OCI-LY1 (cell line): ENCODE data around the gene SYNE1.
"Not testable (repeated sequence)": the region's sequence is repeated elsewhere in the genome, so short reads cannot be mapped to it uniquely, and the experiment has no call there.

ENCODE experiments used
- H2AFZ ChIP-seq: fragments of 200-600 bp; sonication (generic), shearing (Covaris generic); 2 replicates; pipeline ENCODE4 v1.6.0; 2014; ENCODE audit warnings: antibody characterized with exemption, mild to moderate bottlenecking, low read length
- H3F3A ChIP-seq: fragments of 200-600 bp; sonication (generic), shearing (Covaris generic); 2 replicates; pipeline ENCODE4 v1.6.0; 2014; ENCODE audit warnings: mild to moderate bottlenecking, antibody characterized with exemption, low read length, moderate library complexity; ENCODE audit not compliant: insufficient read depth
- H3K27ac ChIP-seq: fragments of 200-600 bp; sonication (generic); 2 replicates; pipeline ENCODE4 v1.5.1; 2014; ENCODE audit warnings: low read length, mixed run types, mild to moderate bottlenecking, low read depth; ENCODE audit not compliant: poor library complexity, severe bottlenecking
- H3K27me3 ChIP-seq: fragments of 200-600 bp; sonication (generic); 2 replicates; pipeline ENCODE4 v1.6.0; 2014; ENCODE audit warnings: antibody characterized with exemption, mild to moderate bottlenecking, low read length, moderate library complexity; ENCODE audit not compliant: insufficient read depth
- H3K36me3 ChIP-seq: fragments of 200-600 bp; sonication (generic); 2 replicates; pipeline ENCODE4 v1.6.1; 2014; ENCODE audit warnings: mild to moderate bottlenecking, antibody characterized with exemption, low read length, moderate library complexity, mixed read lengths; ENCODE audit not compliant: insufficient read depth
- H3K4me1 ChIP-seq: fragments of 200-600 bp; sonication (generic); 2 replicates; pipeline ENCODE4 v1.5.1; 2014; ENCODE audit warnings: mild to moderate bottlenecking, low read length, moderate library complexity; ENCODE audit not compliant: insufficient read depth, severe bottlenecking
- H3K4me2 ChIP-seq: fragments of 200-600 bp; sonication (generic), shearing (Covaris generic); 2 replicates; pipeline ENCODE4 v1.6.1; 2014; ENCODE audit warnings: low read length
- H3K4me3 ChIP-seq: fragments of 200-600 bp; sonication (generic); 2 replicates; pipeline ENCODE4 v1.5.1; 2014; ENCODE audit warnings: low read length, low read depth, mild to moderate bottlenecking, mixed read lengths; ENCODE audit not compliant: poor library complexity, severe bottlenecking
- H3K79me2 ChIP-seq: fragments of 200-600 bp; shearing (Covaris generic); 2 replicates; pipeline ENCODE4 v1.6.1; 2016; ENCODE audit warnings: mixed run types, low read length, mixed read lengths; ENCODE audit not compliant: insufficient read depth
- H3K9ac ChIP-seq: fragments of 200-600 bp; sonication (generic), shearing (Covaris generic); 2 replicates; pipeline ENCODE4 v1.6.1; 2014; ENCODE audit warnings: mild to moderate bottlenecking, low read length, mixed read lengths
- H3K9me2 ChIP-seq: fragments of 200-600 bp; sonication (generic), shearing (Covaris generic); 2 replicates; pipeline ENCODE4 v1.6.1; 2014; ENCODE audit warnings: low read depth, mild to moderate bottlenecking, low read length, mixed read lengths
- H3K9me3 ChIP-seq: fragments of 200-600 bp; shearing (Covaris generic); 2 replicates; pipeline ENCODE4 v1.6.1; 2014; ENCODE audit warnings: low read length, mixed read lengths
- H4K20me1 ChIP-seq: fragments of 200-600 bp; sonication (generic), shearing (Covaris generic); 2 replicates; pipeline ENCODE4 v1.6.0; 2016; ENCODE audit warnings: mild to moderate bottlenecking, low read length; ENCODE audit not compliant: insufficient read depth
- EZH2 ChIP-seq: fragments of 200-600 bp; sonication (generic), shearing (Covaris generic); IDR thresholded peaks from 2 replicates; pipeline ENCODE4 v1.8.0; 2017; ENCODE audit warnings: borderline replicate concordance, mixed run types, mild to moderate bottlenecking, antibody characterized with exemption, low read length, moderate library complexity, mixed read lengths
- TF ChIP-seq, protein P1 (sequence below): fragments of 200-600 bp; sonication (generic), shearing (Covaris generic); IDR thresholded peaks from 2 replicates; pipeline ENCODE4 v1.5.1; 2017; ENCODE audit warnings: mild to moderate bottlenecking, antibody characterized with exemption, low read length, moderate library complexity, mixed read lengths

Gene SYNE1, protein sequence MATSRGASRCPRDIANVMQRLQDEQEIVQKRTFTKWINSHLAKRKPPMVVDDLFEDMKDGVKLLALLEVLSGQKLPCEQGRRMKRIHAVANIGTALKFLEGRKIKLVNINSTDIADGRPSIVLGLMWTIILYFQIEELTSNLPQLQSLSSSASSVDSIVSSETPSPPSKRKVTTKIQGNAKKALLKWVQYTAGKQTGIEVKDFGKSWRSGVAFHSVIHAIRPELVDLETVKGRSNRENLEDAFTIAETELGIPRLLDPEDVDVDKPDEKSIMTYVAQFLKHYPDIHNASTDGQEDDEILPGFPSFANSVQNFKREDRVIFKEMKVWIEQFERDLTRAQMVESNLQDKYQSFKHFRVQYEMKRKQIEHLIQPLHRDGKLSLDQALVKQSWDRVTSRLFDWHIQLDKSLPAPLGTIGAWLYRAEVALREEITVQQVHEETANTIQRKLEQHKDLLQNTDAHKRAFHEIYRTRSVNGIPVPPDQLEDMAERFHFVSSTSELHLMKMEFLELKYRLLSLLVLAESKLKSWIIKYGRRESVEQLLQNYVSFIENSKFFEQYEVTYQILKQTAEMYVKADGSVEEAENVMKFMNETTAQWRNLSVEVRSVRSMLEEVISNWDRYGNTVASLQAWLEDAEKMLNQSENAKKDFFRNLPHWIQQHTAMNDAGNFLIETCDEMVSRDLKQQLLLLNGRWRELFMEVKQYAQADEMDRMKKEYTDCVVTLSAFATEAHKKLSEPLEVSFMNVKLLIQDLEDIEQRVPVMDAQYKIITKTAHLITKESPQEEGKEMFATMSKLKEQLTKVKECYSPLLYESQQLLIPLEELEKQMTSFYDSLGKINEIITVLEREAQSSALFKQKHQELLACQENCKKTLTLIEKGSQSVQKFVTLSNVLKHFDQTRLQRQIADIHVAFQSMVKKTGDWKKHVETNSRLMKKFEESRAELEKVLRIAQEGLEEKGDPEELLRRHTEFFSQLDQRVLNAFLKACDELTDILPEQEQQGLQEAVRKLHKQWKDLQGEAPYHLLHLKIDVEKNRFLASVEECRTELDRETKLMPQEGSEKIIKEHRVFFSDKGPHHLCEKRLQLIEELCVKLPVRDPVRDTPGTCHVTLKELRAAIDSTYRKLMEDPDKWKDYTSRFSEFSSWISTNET (N-terminal part only)

GRCh38 chr6:152637296-152638047 is at the start of gene SYNE1:
SYNE1 (minus strand) TSS chr6:152637362; CDS start chr6:152628331, 9,031 bp downstream.
- Histone ChIP-seq H4K20me1 (no peaks in the 10 kb centered on the region), H3K4me1 (no peaks in the 10 kb centered on the region), H3K9ac (no peak within 1 kb of the TSS), H3K27ac (no peak within 1 kb of the TSS), H3K4me3 (no peak within 1 kb of the TSS), H3K36me3 (no peaks in the 10 kb centered on the region), H2AFZ (no peak within 1 kb of the TSS), H3F3A (no peaks in the 10 kb centered on the region), H3K9me3 (no peaks in the 10 kb centered on the region), H3K9me2 (no peaks in the 10 kb centered on the region), H3K27me3 (no peaks in the 10 kb centered on the region), H3K79me2 (no peaks in the 10 kb centered on the region), H3K4me2 (no peak within 1 kb of the TSS)
- TF ChIP-seq EZH2, result no peak
- TF ChIP-seq, protein P1, sequence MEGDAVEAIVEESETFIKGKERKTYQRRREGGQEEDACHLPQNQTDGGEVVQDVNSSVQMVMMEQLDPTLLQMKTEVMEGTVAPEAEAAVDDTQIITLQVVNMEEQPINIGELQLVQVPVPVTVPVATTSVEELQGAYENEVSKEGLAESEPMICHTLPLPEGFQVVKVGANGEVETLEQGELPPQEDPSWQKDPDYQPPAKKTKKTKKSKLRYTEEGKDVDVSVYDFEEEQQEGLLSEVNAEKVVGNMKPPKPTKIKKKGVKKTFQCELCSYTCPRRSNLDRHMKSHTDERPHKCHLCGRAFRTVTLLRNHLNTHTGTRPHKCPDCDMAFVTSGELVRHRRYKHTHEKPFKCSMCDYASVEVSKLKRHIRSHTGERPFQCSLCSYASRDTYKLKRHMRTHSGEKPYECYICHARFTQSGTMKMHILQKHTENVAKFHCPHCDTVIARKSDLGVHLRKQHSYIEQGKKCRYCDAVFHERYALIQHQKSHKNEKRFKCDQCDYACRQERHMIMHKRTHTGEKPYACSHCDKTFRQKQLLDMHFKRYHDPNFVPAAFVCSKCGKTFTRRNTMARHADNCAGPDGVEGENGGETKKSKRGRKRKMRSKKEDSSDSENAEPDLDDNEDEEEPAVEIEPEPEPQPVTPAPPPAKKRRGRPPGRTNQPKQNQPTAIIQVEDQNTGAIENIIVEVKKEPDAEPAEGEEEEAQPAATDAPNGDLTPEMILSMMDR, result no peak

- Histone ChIP-seq H2AFZ (no peak overlapping the region), H3K9ac (no peak overlapping the region), H3K36me3 (no peaks in the 10 kb centered on the region), H3K9me3 (no peaks in the 10 kb centered on the region), H3K4me2 (no peak overlapping the region), H3K9me2 (no peaks in the 10 kb centered on the region), H3K79me2 (no peaks in the 10 kb centered on the region), H3K4me3 (no peak overlapping the region), H4K20me1 (no peaks in the 10 kb centered on the region), H3K27ac (peak overlapping the region; percentile 82), H3K4me1 (peaks cover 28% of the 10 kb centered on the region), H3F3A (peaks cover 3% of the 10 kb centered on the region; the same call in 1 of the 2 replicates), H3K27me3 (no peaks in the 10 kb centered on the region)
- no peak for TF ChIP-seq EZH2
- TF ChIP-seq, protein P1, result no peak
Measured at GRCh38 chr6:152685819-152686218, 48.7 kb upstream of the SYNE1 start.

DNA sequence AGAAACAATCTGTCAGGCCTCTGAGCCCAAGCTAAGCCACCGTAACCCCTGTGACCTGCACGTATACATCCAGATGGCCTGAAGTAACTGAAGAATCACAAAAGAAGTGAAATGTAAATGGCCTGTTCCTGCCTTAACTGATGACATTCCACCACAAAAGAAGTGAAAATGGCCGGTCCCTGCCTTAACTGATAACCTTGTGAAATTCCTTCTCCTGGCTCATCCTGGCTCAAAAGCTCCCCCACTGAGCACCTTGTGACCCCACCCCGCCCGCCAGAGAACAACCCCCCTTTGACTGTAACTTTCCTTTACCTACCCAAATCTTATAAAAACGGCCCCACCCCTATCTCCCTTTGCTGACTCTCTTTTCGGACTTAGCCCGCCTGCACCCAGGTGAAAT is 45.8 kb upstream of the SYNE1 start:
- not testable (repeated sequence) for H3K9me3 ChIP-seq, H3K36me3 ChIP-seq, H3K79me2 ChIP-seq, H3K4me2 ChIP-seq, H2AFZ ChIP-seq, H4K20me1 ChIP-seq, H3F3A ChIP-seq, H3K9me2 ChIP-seq, H3K27me3 ChIP-seq
- H3K27ac ChIP-seq, result peak overlapping the region; percentile 82
- peak overlapping the region; percentile 66; the same call in 1 of the 2 replicates for H3K9ac ChIP-seq
- H3K4me1 ChIP-seq, result peaks cover 38% of the 10 kb centered on the region
- peak overlapping the region; percentile 32 for H3K4me3 ChIP-seq
